ENCODE data around the gene CDC14A.

CDC14A gene

DNA sequence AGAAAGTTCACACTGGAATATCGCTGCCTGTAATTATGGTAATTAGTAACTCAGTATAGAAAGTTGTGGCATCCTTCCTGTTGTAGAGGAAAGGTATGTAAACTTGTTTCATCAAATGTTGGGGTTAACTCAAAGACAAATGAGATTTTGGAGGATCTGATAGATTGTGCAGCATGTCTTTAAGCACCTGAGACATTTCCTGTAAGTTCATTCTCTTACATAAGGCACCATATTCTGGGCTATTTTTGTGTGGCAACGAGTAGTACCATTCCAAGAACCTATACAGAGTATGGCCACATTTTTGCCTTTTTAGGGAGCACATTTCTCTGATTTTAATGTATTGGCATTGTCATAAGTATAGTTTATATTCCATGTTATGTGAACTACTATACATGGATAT, 88.8 kb downstream of the CDC14A start:
- TF ChIP-seq SIN3A (IDR thresholded peaks at IDR 0.05; ENCODE audit: borderline replicate concordance, insufficient read depth, low read length) (no peak), POLR2AphosphoS5 (IDR thresholded peaks at IDR 0.05; ENCODE audit: low read depth, low read length) (no peak), FOXP2 (optimal IDR thresholded peaks at IDR 0.05; ENCODE audit: borderline replicate concordance, extremely low read depth, extremely low read length, insufficient read depth) (no peak), REST (IDR thresholded peaks at IDR 0.05; ENCODE audit: insufficient read depth in 1 of 2, low read depth in 2 of 2, low read length in 2 of 2) (no peak), TAF1 (IDR thresholded peaks at IDR 0.05; ENCODE audit: borderline replicate concordance, insufficient read depth, low read length) (no peak)

GRCh38 chr1:100441651-100442050, 89.3 kb downstream of the CDC14A start:
- TF ChIP-seq REST (IDR thresholded peaks at IDR 0.05; ENCODE audit: insufficient read depth in 1 of 2, low read depth in 2 of 2, low read length in 2 of 2) (no peak), TAF1 (IDR thresholded peaks at IDR 0.05; ENCODE audit: borderline replicate concordance, insufficient read depth, low read length) (no peak), POLR2AphosphoS5 (IDR thresholded peaks at IDR 0.05; ENCODE audit: low read depth, low read length) (no peak), SIN3A (IDR thresholded peaks at IDR 0.05; ENCODE audit: borderline replicate concordance, insufficient read depth, low read length) (no peak), FOXP2 (optimal IDR thresholded peaks at IDR 0.05; ENCODE audit: borderline replicate concordance, extremely low read depth, extremely low read length, insufficient read depth) (no peak)

- TF ChIP-seq FOXP2 (optimal IDR thresholded peaks at IDR 0.05; ENCODE audit: borderline replicate concordance, extremely low read depth, extremely low read length, insufficient read depth) (no peak), POLR2AphosphoS5 (IDR thresholded peaks at IDR 0.05; ENCODE audit: low read depth, low read length) (no peak), SIN3A (IDR thresholded peaks at IDR 0.05; ENCODE audit: borderline replicate concordance, insufficient read depth, low read length) (no peak), TAF1 (IDR thresholded peaks at IDR 0.05; ENCODE audit: borderline replicate concordance, insufficient read depth, low read length) (no peak), REST (IDR thresholded peaks at IDR 0.05; ENCODE audit: insufficient read depth in 1 of 2, low read depth in 2 of 2, low read length in 2 of 2) (no peak)
Measured at GRCh38 chr1:100443811-100444571, 91.7 kb downstream of the CDC14A start.

- TF ChIP-seq REST (IDR thresholded peaks at IDR 0.05; ENCODE audit: insufficient read depth in 1 of 2, low read depth in 2 of 2, low read length in 2 of 2) (no peak), FOXP2 (optimal IDR thresholded peaks at IDR 0.05; ENCODE audit: borderline replicate concordance, extremely low read depth, extremely low read length, insufficient read depth) (no peak), POLR2AphosphoS5 (IDR thresholded peaks at IDR 0.05; ENCODE audit: low read depth, low read length) (no peak), SIN3A (IDR thresholded peaks at IDR 0.05; ENCODE audit: borderline replicate concordance, insufficient read depth, low read length) (no peak), TAF1 (IDR thresholded peaks at IDR 0.05; ENCODE audit: borderline replicate concordance, insufficient read depth, low read length) (no peak)
Measured at GRCh38 chr1:100445565-100445964, 93.3 kb downstream of the CDC14A start.

Measured in PFSK-1 (cell line).